Measurements from ENCODE around the gene CD37.

CD37 gene

GRCh38 chr19:49335784-49336481 lies 727 bp downstream of the CD37 start:
- H3F3A ChIP-seq (ENCODE audit: insufficient read depth) = peaks cover 75% of the 10 kb centered on the region
- no peak for TF ChIP-seq CTCF (IDR thresholded peaks at IDR 0.05; ENCODE audit: insufficient read depth, low read length, poor library complexity, severe bottlenecking)
- no peak for TF ChIP-seq EZH2phosphoT487 (conservative IDR thresholded peaks at IDR 0.05; ENCODE audit: low read length)
- H3K4me2 ChIP-seq (ENCODE audit: low read depth, low read length, poor library complexity, severe bottlenecking) = peak overlapping the region; percentile 88
- peaks cover 15% of the 10 kb centered on the region for H3K36me3 ChIP-seq (ENCODE audit: low read length)
- H3K4me3 ChIP-seq (ENCODE audit: insufficient read depth, low read length, poor library complexity, severe bottlenecking) = peak overlapping the region; percentile 71
- no peaks in the 10 kb centered on the region for H3K9me2 ChIP-seq (replicated peaks; ENCODE audit: insufficient read depth, low read length)
- H3K27me3 ChIP-seq (ENCODE audit: low read length) = no peaks in the 10 kb centered on the region
- peak overlapping the region; percentile 86 for H3K9ac ChIP-seq (ENCODE audit: low read length)
- no peaks in the 10 kb centered on the region for H3K9me3 ChIP-seq (ENCODE audit: insufficient read depth, low read length)
- H3K79me2 ChIP-seq (ENCODE audit: insufficient read depth, low read length) = peaks cover 30% of the 10 kb centered on the region
- no peak overlapping the region for H2AFZ ChIP-seq (ENCODE audit: low read depth, low read length, severe bottlenecking)
- H3K27ac ChIP-seq (ENCODE audit: low read depth, low read length) = peak overlapping the region; percentile 97
- H4K20me1 ChIP-seq (ENCODE audit: low read depth, low read length) = no peaks in the 10 kb centered on the region

- Histone ChIP-seq H3K4me3 (ENCODE audit: insufficient read depth, low read length, poor library complexity, severe bottlenecking) (peak overlapping the region; percentile 71), H2AFZ (ENCODE audit: low read depth, low read length, severe bottlenecking) (no peak overlapping the region), H3K9me2 (replicated peaks; ENCODE audit: insufficient read depth, low read length) (no peaks in the 10 kb centered on the region), H3K9me3 (ENCODE audit: insufficient read depth, low read length) (no peaks in the 10 kb centered on the region), H3K79me2 (ENCODE audit: insufficient read depth, low read length) (peaks cover 30% of the 10 kb centered on the region), H3K9ac (ENCODE audit: low read length) (peak overlapping the region; percentile 86), H3K4me2 (ENCODE audit: low read depth, low read length, poor library complexity, severe bottlenecking) (peak overlapping the region; percentile 88), H4K20me1 (ENCODE audit: low read depth, low read length) (no peaks in the 10 kb centered on the region), H3K27ac (ENCODE audit: low read depth, low read length) (peak overlapping the region; percentile 97), H3K36me3 (ENCODE audit: low read length) (peaks cover 15% of the 10 kb centered on the region), H3K27me3 (ENCODE audit: low read length) (no peaks in the 10 kb centered on the region), H3F3A (ENCODE audit: insufficient read depth) (peaks cover 75% of the 10 kb centered on the region)
- TF ChIP-seq CTCF (IDR thresholded peaks at IDR 0.05; ENCODE audit: insufficient read depth, low read length, poor library complexity, severe bottlenecking) (no peak), EZH2phosphoT487 (conservative IDR thresholded peaks at IDR 0.05; ENCODE audit: low read length) (no peak)
These were observed 1.5 kb downstream of the CD37 start for GRCh38 chr19:49336482-49337266.

- H4K20me1 ChIP-seq (ENCODE audit: low read depth, low read length) = no peaks in the 10 kb centered on the region
- H3K9ac ChIP-seq (ENCODE audit: low read length) = peak overlapping the region; percentile 86
- peaks cover 30% of the 10 kb centered on the region for H3K79me2 ChIP-seq (ENCODE audit: insufficient read depth, low read length)
- peak overlapping the region; percentile 88 for H3K4me2 ChIP-seq (ENCODE audit: low read depth, low read length, poor library complexity, severe bottlenecking)
- no peaks in the 10 kb centered on the region for H3K27me3 ChIP-seq (ENCODE audit: low read length)
- TF ChIP-seq EZH2phosphoT487 (conservative IDR thresholded peaks at IDR 0.05; ENCODE audit: low read length) (no peak), CTCF (IDR thresholded peaks at IDR 0.05; ENCODE audit: insufficient read depth, low read length, poor library complexity, severe bottlenecking) (no peak)
- peaks cover 68% of the 10 kb centered on the region for H3F3A ChIP-seq (ENCODE audit: insufficient read depth)
- H2AFZ ChIP-seq (ENCODE audit: low read depth, low read length, severe bottlenecking) = no peak overlapping the region
- H3K27ac ChIP-seq (ENCODE audit: low read depth, low read length) = peak overlapping the region; percentile 97
- H3K36me3 ChIP-seq (ENCODE audit: low read length) = peaks cover 15% of the 10 kb centered on the region
- H3K4me3 ChIP-seq (ENCODE audit: insufficient read depth, low read length, poor library complexity, severe bottlenecking) = peak overlapping the region; percentile 71
- no peaks in the 10 kb centered on the region for H3K9me2 ChIP-seq (replicated peaks; ENCODE audit: insufficient read depth, low read length)
- no peaks in the 10 kb centered on the region for H3K9me3 ChIP-seq (ENCODE audit: insufficient read depth, low read length)
These were observed 2.2 kb downstream of the CD37 start for GRCh38 chr19:49337267-49338022.
